ENCODE results near the gene NINL. TPM values are rescaled to one million over a fixed set of nuclear protein-coding genes. Genes with fewer than 3 reads are reported as not detected.

NINL gene
- total RNA-seq, 1 experiment from 2014 or later = 7.2 TPM

- no peak overlapping the region for H3K4me2 ChIP-seq (ENCODE audit: low read length)
- H3K4me3 ChIP-seq (replicated peaks in 1 of 2; ENCODE audit: low read depth in 1 of 2, low read length in 2 of 2) = no peak overlapping the region
- H3K27me3 ChIP-seq (ENCODE audit: insufficient read depth, low read length) = no peaks in the 10 kb centered on the region
- DNase-seq (ENCODE audit: low read depth, low spot score) (no peak), ATAC-seq (no peak)
- H3K36me3 ChIP-seq (ENCODE audit: control insufficient read depth in 1 of 2, insufficient read depth in 2 of 2, low read length in 2 of 2) = no peaks in the 10 kb centered on the region
- H4K20me1 ChIP-seq (ENCODE audit: insufficient read depth) = no peaks in the 10 kb centered on the region
- H3K9ac ChIP-seq (ENCODE audit: low read length) = no peak overlapping the region
- intact Hi-C loops (cut with micrococcal nuclease) = no loop called here
- H3K9me2 ChIP-seq (ENCODE audit: insufficient read depth) = no peaks in the 10 kb centered on the region
- H2AFZ ChIP-seq (ENCODE audit: low read depth, low read length, poor library complexity, severe bottlenecking) = no peak overlapping the region
- RAD21 ChIA-PET (ENCODE audit: low non-redundant PET in 1 of 2, low total read pairs in 2 of 2, uncharacterized antibody in 2 of 2, unreplicated experiment in 2 of 2) = no interaction called here
- no peak overlapping the region for H3K27ac ChIP-seq (ENCODE audit: low read depth, low read length)
- no TSS peak for BruUV-seq (replicated peaks)
- POLR2A ChIA-PET = no interaction called here
- no peaks in the 10 kb centered on the region for H3K9me3 ChIP-seq (ENCODE audit: control insufficient read depth in 1 of 2, insufficient read depth in 1 of 2, low read depth in 1 of 2, low read length in 2 of 2)
- no peaks in the 10 kb centered on the region for H3K4me1 ChIP-seq (ENCODE audit: control insufficient read depth in 1 of 2, insufficient read depth in 2 of 2, low read length in 2 of 2)
- no peaks in the 10 kb centered on the region for H3K79me2 ChIP-seq (ENCODE audit: insufficient read depth, low read length)
- no peak for TF ChIP-seq CBX3 (IDR thresholded peaks at IDR 0.05; ENCODE audit: low read depth)
- TF ChIP-seq EZH2phosphoT487 (IDR thresholded peaks at IDR 0.05; ENCODE audit: borderline replicate concordance) = no peak
- no peak for TF ChIP-seq ZBTB33 (IDR thresholded peaks at IDR 0.05; ENCODE audit: extremely low read depth, insufficient replicate concordance, low read length)
- no peak for TF ChIP-seq JUND (IDR thresholded peaks at IDR 0.05)
- TF ChIP-seq CEBPB (IDR thresholded peaks at IDR 0.05; ENCODE audit: low read depth) = no peak
- no peak for TF ChIP-seq EGR1 (IDR thresholded peaks at IDR 0.05; ENCODE audit: low read depth)
- no peak for TF ChIP-seq FOSL1 (IDR thresholded peaks at IDR 0.05; ENCODE audit: low read depth)
- no peak for TF ChIP-seq POLR2AphosphoS5 (IDR thresholded peaks at IDR 0.05; ENCODE audit: low read depth, low read length)
- TF ChIP-seq SIN3A (IDR thresholded peaks at IDR 0.05; ENCODE audit: low read depth) = no peak
- no peak for TF ChIP-seq REST (IDR thresholded peaks at IDR 0.05; ENCODE audit: low read depth)
- no peak for TF ChIP-seq MAX (IDR thresholded peaks at IDR 0.05)
- TF ChIP-seq ZNF274 (IDR thresholded peaks at IDR 0.05; ENCODE audit: low read depth, low read length) = no peak
- TF ChIP-seq ELF1 (IDR thresholded peaks at IDR 0.05; ENCODE audit: borderline replicate concordance, low read depth) = no peak
- TF ChIP-seq RAD21 (IDR thresholded peaks at IDR 0.05; ENCODE audit: low read depth) = no peak
- no peak for TF ChIP-seq SRF (IDR thresholded peaks at IDR 0.05; ENCODE audit: low read depth)
- no peak for TF ChIP-seq EZH2 (IDR thresholded peaks at IDR 0.05)
- no peak for TF ChIP-seq SP1 (IDR thresholded peaks at IDR 0.05; ENCODE audit: low read depth)
- no peak for TF ChIP-seq ZFX (IDR thresholded peaks at IDR 0.05)
- no peak for TF ChIP-seq YY1 (IDR thresholded peaks at IDR 0.05; ENCODE audit: extremely low read depth, insufficient replicate concordance, low read depth, low read length)
- TF ChIP-seq ATF3 (IDR thresholded peaks at IDR 0.05) = no peak
- CTCF ChIA-PET = no interaction called here
These were observed 118.5 kb downstream of the NINL start for GRCh38 chr20:25466846-25467245.
